Endothelial cell of umbilical vein (primary cell): Measurements from ENCODE around the gene TMEM109. TPM values are rescaled to one million over a fixed set of nuclear protein-coding genes. Genes with fewer than 3 reads are reported as not detected.

Experiments used
- BruUV-seq: library from RNA; stranded (reverse); fragments of 400-500 nt; replicated peaks from 2 replicates; lab custom pipeline; 2021; lab: Mats Ljungman, UMichigan
- CTCF ChIA-PET: fragments of 300-600, 350-600 bp; sonication (Branson Sonifier 250); formaldehyde crosslinking; loops from one replicate; lab custom pipeline; 2021; ENCODE audit warnings: antibody characterized with exemption, inconsistent platforms; lab: Charles Lee
- POLR2A ChIA-PET: fragments of 300-600, 350-600 bp; sonication (Branson Sonifier 250); formaldehyde crosslinking; loops from one replicate; lab custom pipeline; 2021; ENCODE audit warnings: antibody characterized with exemption, inconsistent platforms; lab: Charles Lee
- DNase-seq: peaks from one replicate; pipeline ENCODE4 v3.0.0-alpha.2; 2011; ENCODE audit warnings: low read depth, low spot score
- FAIRE-seq: peaks from 2 replicates; lab custom pipeline; 2011; peaks lifted over from hg19 to GRCh38; lab: Jason Lieb, UNC
- H2AFZ ChIP-seq: 2 replicates; pipeline ENCODE4 v1.6.0; 2012; ENCODE audit warnings: low read depth, low read length, control low read depth, inconsistent platforms
- H3K27ac ChIP-seq: 2 replicates; pipeline ENCODE4 v1.5.1; 2011; ENCODE audit warnings: low read depth, mild to moderate bottlenecking, control low read depth, low read length, moderate library complexity; ENCODE audit not compliant: insufficient read depth
- H3K27me3 ChIP-seq, 2 experiments: 2 replicates each; pipeline versions ENCODE4 v1.6.0 to v1.6.1; 2011; ENCODE audit warnings: low read length in 2 of 2, mixed read lengths in 1 of 2; ENCODE audit not compliant: control insufficient read depth in 2 of 2, insufficient read depth in 2 of 2
- H3K36me3 ChIP-seq, 2 experiments: 2 replicates in 1 of 2; 3 replicates in 1 of 2; pipeline ENCODE4 v1.5.1; 2011; ENCODE audit warnings: low read length in 2 of 2, mild to moderate bottlenecking in 1 of 2, moderate library complexity in 1 of 2; ENCODE audit not compliant: control insufficient read depth in 2 of 2, insufficient read depth in 2 of 2; ENCODE audit errors: extremely low read depth in 1 of 2
- H3K4me1 ChIP-seq: 3 replicates; pipeline ENCODE4 v1.5.1; 2011; ENCODE audit warnings: mild to moderate bottlenecking, low read length; ENCODE audit not compliant: control insufficient read depth, insufficient read depth; ENCODE audit errors: extremely low read depth
- H3K4me2 ChIP-seq: 2 replicates; pipeline ENCODE4 v1.6.1; 2011; ENCODE audit warnings: low read length, control low read depth, mixed read lengths; ENCODE audit not compliant: insufficient read depth
- H3K4me3 ChIP-seq, 3 experiments: fragments of 200-600 bp in 1 of 3; sonication (generic), shearing (Covaris generic) in 1 of 3; replicated peaks in 1 of 3; 2 replicates each; pipeline ENCODE4 v1.5.1; 2011 to 2016; ENCODE audit warnings: control low read depth in 3 of 3, low read length in 3 of 3, mild to moderate bottlenecking in 2 of 3, inconsistent platforms in 1 of 3, low read depth in 1 of 3, moderate library complexity in 1 of 3; ENCODE audit not compliant: insufficient read depth in 1 of 3
- H3K79me2 ChIP-seq: 2 replicates; pipeline ENCODE4 v1.6.0; 2012; ENCODE audit warnings: low read length, inconsistent platforms; ENCODE audit not compliant: control insufficient read depth, insufficient read depth
- H3K9ac ChIP-seq: replicated peaks from 2 replicates; pipeline ENCODE3; 2011; ENCODE audit warnings: low read length, control low read depth; ENCODE audit not compliant: insufficient read depth; ENCODE audit errors: extremely low read depth
- H3K9me1 ChIP-seq: replicated peaks from 3 replicates; pipeline ENCODE4 v1.6.0; 2011; ENCODE audit warnings: mild to moderate bottlenecking, low read length; ENCODE audit not compliant: control insufficient read depth, insufficient read depth; ENCODE audit errors: extremely low read depth
- H3K9me3 ChIP-seq: replicated peaks from 2 replicates; pipeline ENCODE4 v1.5.1; 2012; ENCODE audit warnings: low read length, inconsistent platforms; ENCODE audit not compliant: control insufficient read depth, insufficient read depth
- H4K20me1 ChIP-seq: replicated peaks from 2 replicates; pipeline ENCODE3; 2011; ENCODE audit warnings: mild to moderate bottlenecking, low read length; ENCODE audit not compliant: control insufficient read depth, insufficient read depth; ENCODE audit errors: extremely low read depth
- CTCF ChIP-seq, 2 donors: IDR thresholded peaks; 1 replicate in 1 of 2; 2 replicates in 1 of 2; pipeline ENCODE4 v1.5.1; 2011; ENCODE audit warnings: low read length in 2 of 2, mild to moderate bottlenecking in 2 of 2, moderate library complexity in 2 of 2, control low read depth in 1 of 2, inconsistent platforms in 1 of 2, low read depth in 1 of 2; ENCODE audit not compliant: insufficient read depth in 1 of 2; ENCODE audit errors: extremely low read depth in 1 of 2
- EZH2 ChIP-seq: IDR thresholded peaks from 2 replicates; pipeline ENCODE4 v1.6.1; 2012; ENCODE audit warnings: borderline replicate concordance, low read depth, mild to moderate bottlenecking, moderate library complexity, low read length, inconsistent platforms; ENCODE audit not compliant: severe bottlenecking
- FOS ChIP-seq: IDR thresholded peaks from 2 replicates; pipeline ENCODE4 v1.6.1; 2011; ENCODE audit warnings: mild to moderate bottlenecking, low read length, moderate library complexity, borderline replicate concordance; ENCODE audit not compliant: insufficient read depth
- GATA2 ChIP-seq: IDR thresholded peaks from 2 replicates; pipeline ENCODE4 v1.7.0; 2011; ENCODE audit warnings: low read depth, mild to moderate bottlenecking, moderate library complexity, mixed read lengths, low read length; ENCODE audit not compliant: insufficient read length, insufficient read depth
- JUN ChIP-seq: IDR thresholded peaks from 2 replicates; pipeline ENCODE4 v1.6.1; 2011; ENCODE audit warnings: borderline replicate concordance, low read depth; ENCODE audit not compliant: insufficient read length, insufficient read depth
- MAX ChIP-seq: IDR thresholded peaks from 2 replicates; pipeline ENCODE4 v1.6.1; 2011; ENCODE audit not compliant: insufficient read depth, insufficient read length
- MYC ChIP-seq: IDR thresholded peaks from one replicate; pipeline ENCODE4 v1.6.1; 2011; ENCODE audit warnings: mild to moderate bottlenecking, low read depth, low read length
- POLR2A ChIP-seq: IDR thresholded peaks from 2 replicates; pipeline ENCODE4 v1.6.1; 2012; ENCODE audit warnings: low read depth, mild to moderate bottlenecking, control low read depth, low read length
- POLR2AphosphoS5 ChIP-seq: IDR thresholded peaks from 2 replicates; pipeline ENCODE4 v1.6.1; 2012; ENCODE audit warnings: low read depth, mild to moderate bottlenecking, control low read depth, low read length, moderate library complexity; ENCODE audit not compliant: insufficient read depth
- dilution Hi-C: fragments of 300-500 bp; cut with MboI; formaldehyde crosslinking; loops from one replicate; pipeline ENCODE4 v1.15.0; 2019; ENCODE audit warnings: low sequenced_read_pairs; ENCODE audit not compliant: extremely low pct_ligation_motif_present
- intact Hi-C: fragments of 100-400 bp; cut with micrococcal nuclease; formaldehyde crosslinking; loops from one replicate; pipeline ENCODE4 v1.10.0; 2022
- polyA plus RNA-seq, 4 experiments: library from polyadenylated mRNA; depleted of rRNA in 3 of 4; stranded (reverse) in 3 of 4; unstranded in 1 of 4; fragments of >200 nt; gene quantifications; 2 replicates each; pipeline versions ENCODE4 v1.2.1 to v1.2.3, GENCODE V29; 2011 to 2012; ENCODE audit warnings: missing spikeins in 1 of 4
- total RNA-seq: library from RNA; stranded (reverse); gene quantifications from 2 replicates; pipeline ENCODE4 v1.2.3, GENCODE V29; 2021

TMEM109 gene
- total and polyA plus RNA-seq, 2 donors (not counting 3 experiments of a cell fraction or from before 2014, with no cell fraction given), result 143 to 192 TPM

GRCh38 chr11:60900673-60901404 lies 13.1 kb upstream of the TMEM109 start:
- BruUV-seq, result no TSS peak
- peaks cover 34 to 51% of the 10 kb centered on the region in 2 experiments for H3K36me3 ChIP-seq
- POLR2A ChIA-PET, result no interaction called here

More at GRCh38 chr11:60900673-60901404, 13.1 kb upstream of the TMEM109 start:
- H3K9me1 ChIP-seq, result no peaks in the 10 kb centered on the region
- no peaks in the 10 kb centered on the region for H3K27me3 ChIP-seq
- TF ChIP-seq GATA2 (no peak), CTCF (IDR thresholded peaks at IDR 0.05; ENCODE audit: extremely low read depth in 1 of 2, insufficient read depth in 1 of 2, low read depth in 1 of 2, low read length in 2 of 2) (no peak), MYC (no peak), FOS (no peak), EZH2 (no peak), JUN (no peak), MAX (no peak), POLR2AphosphoS5 (no peak), POLR2A (no peak)
- H3K4me2 ChIP-seq, result no peak overlapping the region
- no peak overlapping the region for H2AFZ ChIP-seq
- peaks cover 15% of the 10 kb centered on the region for H3K4me1 ChIP-seq
- CTCF ChIA-PET, result interaction anchor here (0.9 to 13.1 kb wide), 8 partner anchors 10 to 124 kb away, joined by 3 to 300 read pairs (median 14); partner anchors contain the start of gene TMEM132A
- peaks cover 37% of the 10 kb centered on the region for H3K79me2 ChIP-seq
- FAIRE-seq, result no peak
- no peak for DNase-seq
- no peaks in the 10 kb centered on the region for H3K9me3 ChIP-seq
- H3K9ac ChIP-seq, result no peak overlapping the region
- H3K4me3 ChIP-seq, result no peak overlapping the region
- dilution Hi-C loops (no loop called here), intact Hi-C loops (no loop called here)
- H3K27ac ChIP-seq, result no peak overlapping the region
- H4K20me1 ChIP-seq, result no peaks in the 10 kb centered on the region
